Frontal cortex (tissue), 4 donors: ENCODE measurements around the gene SLC6A11. TPM values are rescaled to one million over a fixed set of nuclear protein-coding genes. Genes with fewer than 3 reads are reported as not detected.

ENCODE experiments used
- DNase-seq, 2 donors: peaks; one replicate each; pipeline ENCODE4 v3.0.0; 2012; ENCODE audit warnings: low spot score in 2 of 2
- FAIRE-seq: peaks from 2 replicates; lab custom pipeline; 2012; peaks lifted over from hg19 to GRCh38; lab: Jason Lieb, UNC
- total RNA-seq: library from RNA; depleted of rRNA; stranded (reverse); fragments of >200 nt; gene quantifications from one replicate; pipeline ENCODE4 v1.2.3, GENCODE V29; 2014
- donor health status: control.
- donor health status: control.
- donor health status: control.

Gene SLC6A11
- total RNA-seq, 1 donor from 2014 or later: 27.3 TPM

DNA sequence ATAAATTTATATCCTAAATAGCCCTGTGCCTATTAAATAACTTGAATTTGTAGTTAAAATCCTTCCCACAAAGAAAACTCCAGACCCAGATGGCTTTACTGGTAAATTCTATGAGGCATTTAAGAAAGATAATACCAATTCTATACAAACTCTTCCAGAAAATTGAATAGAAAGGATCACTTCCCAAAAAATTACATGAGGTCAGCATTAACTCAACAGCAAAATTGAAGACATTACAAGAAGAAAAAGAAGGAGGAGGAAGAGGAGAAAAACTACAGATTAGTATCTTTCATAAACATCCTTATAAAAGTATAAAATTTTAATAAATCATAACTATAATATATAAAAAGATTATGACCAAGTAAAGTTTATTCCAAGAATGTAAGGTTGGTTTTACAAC, 29.4 kb upstream of the SLC6A11 start:
- DNase-seq: no peak
- peak; percentile 30 for FAIRE-seq

GRCh38 chr3:10788451-10788850, 27.6 kb upstream of the SLC6A11 start:
- DNase-seq: no peak
- FAIRE-seq: no peak

DNA sequence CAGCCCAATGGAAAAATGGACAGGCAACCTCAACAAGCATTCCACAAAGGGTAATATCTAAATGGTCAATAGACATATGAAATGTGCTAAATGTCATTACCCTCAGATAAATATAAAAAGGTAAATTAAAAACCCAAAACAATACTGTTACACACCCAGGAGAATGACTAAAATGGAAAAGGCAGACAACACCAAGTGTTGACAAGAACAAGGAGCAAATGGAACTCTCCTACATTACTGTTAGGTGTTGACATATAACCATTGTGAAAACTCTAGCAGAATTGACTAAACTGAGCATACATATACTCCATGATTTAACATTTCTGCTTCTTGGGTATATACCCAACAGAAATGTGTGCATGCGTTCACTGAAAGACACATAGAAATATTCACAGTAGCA, 25.3 kb upstream of the SLC6A11 start:
- no peak for DNase-seq
- FAIRE-seq: no peak

DNA sequence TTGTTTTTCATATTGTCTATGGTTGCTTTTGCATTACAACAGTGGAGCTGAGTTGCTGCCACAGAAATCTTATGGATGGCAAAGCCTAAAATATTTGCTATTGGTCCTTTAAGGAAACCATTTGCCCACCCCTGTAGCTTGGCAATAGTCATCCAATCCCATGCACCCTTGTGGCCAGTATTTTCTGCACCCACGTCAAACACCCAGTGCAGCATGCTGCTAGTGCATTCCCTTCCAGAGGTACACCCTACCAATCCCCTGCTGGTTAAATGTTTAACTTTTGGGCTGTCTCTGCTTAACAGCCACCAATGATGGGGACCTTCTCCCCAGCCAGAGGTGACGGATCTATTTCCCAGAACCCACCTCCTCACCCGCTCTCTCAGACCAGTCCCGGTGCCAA, 23.8 kb upstream of the SLC6A11 start:
- DNase-seq (no peak), FAIRE-seq (no peak)

DNA sequence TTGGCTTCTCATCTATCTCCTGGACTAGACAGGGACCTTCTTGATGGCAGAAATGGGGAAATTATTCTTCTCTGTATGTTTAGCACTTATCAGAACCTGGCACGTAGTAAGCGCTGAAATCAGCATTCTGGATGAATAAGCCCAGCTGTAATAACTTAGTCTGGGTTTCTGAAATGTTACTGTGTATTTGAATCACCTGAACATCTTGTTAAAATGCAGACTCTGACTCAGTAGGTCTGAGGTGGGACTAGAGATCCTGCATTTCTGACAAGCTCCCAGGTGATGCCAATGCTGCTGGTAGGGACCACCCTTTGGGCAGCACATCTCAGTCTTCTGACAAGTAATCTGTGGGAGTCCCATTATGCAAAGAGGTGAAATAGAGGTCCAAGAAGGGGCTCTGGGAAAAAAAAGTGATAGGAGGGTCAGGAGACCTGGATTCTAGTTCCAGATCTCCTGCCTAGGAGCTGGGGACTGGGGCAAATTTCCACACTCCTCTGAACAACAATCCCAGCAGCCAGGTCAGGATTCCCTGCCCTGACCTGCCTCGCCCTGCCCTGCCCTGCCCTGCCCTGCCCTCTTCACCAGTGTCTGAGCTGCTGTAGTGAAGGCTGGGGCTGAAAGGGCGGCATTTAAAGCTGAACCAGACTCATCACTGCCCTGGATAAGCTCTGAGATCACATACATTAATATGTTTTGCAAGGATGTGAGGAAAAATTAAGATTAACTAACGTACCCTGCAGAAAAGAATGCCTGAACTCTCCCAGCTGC, 17.2 kb upstream of the SLC6A11 start:
- FAIRE-seq: no peak
- no peak for DNase-seq

- DNase-seq: no peak
- FAIRE-seq: no peak
Measured at GRCh38 chr3:10804183-10804648, 11.8 kb upstream of the SLC6A11 start.

GRCh38 chr3:10806006-10806405, 10.0 kb upstream of the SLC6A11 start:
- DNase-seq (no peak), FAIRE-seq (no peak)

GRCh38 chr3:10808130-10808735, 7.8 kb upstream of the SLC6A11 start:
- FAIRE-seq (no peak), DNase-seq (no peak)

GRCh38 chr3:10808974-10809373, 7.1 kb upstream of the SLC6A11 start:
- FAIRE-seq: no peak
- DNase-seq: no peak

DNA sequence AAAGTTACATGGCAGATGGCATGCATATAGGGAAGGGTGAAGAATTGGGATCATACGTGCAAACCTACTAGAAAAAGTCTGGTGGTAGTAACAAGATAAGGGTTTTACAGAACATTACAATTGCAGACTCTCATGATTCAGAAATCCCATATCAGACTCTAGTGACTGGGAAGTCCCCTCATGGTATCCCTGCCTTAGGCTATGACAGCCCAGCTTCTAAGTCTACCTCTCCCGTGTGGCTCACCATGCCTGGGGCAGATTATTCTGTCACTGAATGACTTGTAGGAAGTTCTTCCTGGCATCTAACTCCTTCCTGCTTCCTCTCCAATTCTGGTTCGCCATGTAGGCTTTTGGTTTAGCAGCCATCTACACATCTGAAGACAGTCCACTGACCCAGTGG, 5.7 kb upstream of the SLC6A11 start:
- no peak for DNase-seq
- FAIRE-seq: no peak

GRCh38 chr3:10813425-10813824, 2.6 kb upstream of the SLC6A11 start:
- DNase-seq (no peak), FAIRE-seq (no peak)

GRCh38 chr3:10814623-10815022, 1.4 kb upstream of the SLC6A11 start:
- FAIRE-seq: no peak
- DNase-seq: no peak

GRCh38 chr3:10815487-10815886, 541 bp upstream of the SLC6A11 start:
- no peak for FAIRE-seq
- DNase-seq: no peak

DNA sequence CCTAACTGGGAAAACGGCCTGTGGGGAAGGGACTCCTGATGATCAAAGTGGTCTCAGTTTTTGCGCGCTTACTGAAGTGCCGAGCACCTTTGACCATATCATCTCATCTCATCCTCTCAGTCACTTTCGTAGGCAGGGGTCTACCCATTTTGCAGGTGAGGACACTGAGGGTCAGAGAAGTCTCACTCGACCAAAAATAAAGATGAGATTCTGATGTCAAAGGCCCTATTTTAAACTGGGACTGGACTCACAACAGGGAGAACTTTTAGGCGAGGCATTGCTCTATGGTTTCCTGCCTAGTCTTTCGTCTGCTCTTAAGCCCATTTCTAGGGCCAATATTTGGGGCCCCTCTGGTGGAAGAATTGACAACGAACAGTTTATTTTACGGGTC, 830 bp downstream of the SLC6A11 start:
- FAIRE-seq (no peak), DNase-seq (no peak)

DNA sequence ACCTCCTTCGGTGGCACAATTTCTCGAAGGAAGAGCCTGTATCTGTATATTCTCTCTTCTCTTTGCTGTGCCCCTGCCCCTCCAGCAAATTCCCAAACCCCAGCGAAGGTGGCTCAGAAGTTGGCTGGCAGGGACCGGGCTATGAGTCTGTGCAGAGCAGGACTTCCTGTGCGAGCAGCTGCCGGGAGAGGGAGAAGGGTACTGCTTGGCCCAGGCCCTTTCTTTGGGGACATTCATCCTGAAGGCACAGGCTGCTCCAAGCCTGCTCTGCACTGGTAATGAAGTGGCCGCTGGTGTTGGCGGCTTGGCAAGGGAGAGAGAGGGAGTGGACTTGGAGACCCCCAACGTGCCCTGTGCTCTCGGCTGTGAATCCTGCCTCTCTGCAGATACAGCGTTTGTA, 1.5 kb downstream of the SLC6A11 start:
- DNase-seq (peak; percentile 26 to 30), FAIRE-seq (no peak)

- FAIRE-seq (no peak), DNase-seq (no peak)
Measured at GRCh38 chr3:10822055-10822454, 6.0 kb downstream of the SLC6A11 start.

DNA sequence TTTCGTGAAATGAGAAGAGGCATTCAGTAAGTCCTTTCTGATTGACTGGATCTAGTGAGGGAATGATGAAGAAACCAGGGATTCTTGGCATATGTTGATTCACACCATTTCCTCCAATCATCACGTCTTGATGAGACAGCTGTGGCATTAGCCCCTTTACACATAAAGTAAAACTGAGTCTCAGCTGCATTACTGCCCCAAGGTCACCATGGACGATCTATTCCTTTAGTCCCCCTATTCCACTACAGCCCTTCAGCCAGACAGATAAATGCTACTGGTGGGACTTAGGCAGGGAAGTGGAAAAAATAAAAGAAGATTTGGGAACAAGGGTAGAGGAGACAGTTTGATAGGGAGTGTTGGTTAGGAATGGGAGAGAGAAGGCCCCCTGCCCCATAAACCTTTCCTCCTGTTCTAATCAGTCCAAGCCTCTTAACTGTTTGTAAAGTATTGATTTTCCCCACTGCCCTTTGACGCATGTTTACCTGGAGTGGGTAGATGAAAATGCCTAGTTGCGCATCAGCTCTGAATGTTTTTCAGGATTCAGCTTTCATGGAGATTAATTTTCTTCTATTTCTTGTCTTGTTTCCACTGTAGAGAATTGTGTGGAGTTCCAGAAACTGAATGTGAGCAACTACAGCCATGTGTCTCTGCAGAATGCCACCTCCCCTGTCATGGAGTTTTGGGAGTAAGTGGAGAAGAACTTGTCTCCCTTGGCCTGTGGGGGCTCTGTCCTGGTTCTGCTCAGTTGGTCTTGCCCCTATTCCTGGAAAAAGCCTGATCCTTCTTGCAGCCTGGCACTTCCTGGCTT, 6.9 kb downstream of the SLC6A11 start:
- no peak for FAIRE-seq

GRCh38 chr3:10823516-10823818, 7.4 kb downstream of the SLC6A11 start:
- no peak for DNase-seq
- FAIRE-seq: no peak

More for the DNA sequence above, 6.9 kb downstream of the SLC6A11 start:
- no peak for DNase-seq

DNA sequence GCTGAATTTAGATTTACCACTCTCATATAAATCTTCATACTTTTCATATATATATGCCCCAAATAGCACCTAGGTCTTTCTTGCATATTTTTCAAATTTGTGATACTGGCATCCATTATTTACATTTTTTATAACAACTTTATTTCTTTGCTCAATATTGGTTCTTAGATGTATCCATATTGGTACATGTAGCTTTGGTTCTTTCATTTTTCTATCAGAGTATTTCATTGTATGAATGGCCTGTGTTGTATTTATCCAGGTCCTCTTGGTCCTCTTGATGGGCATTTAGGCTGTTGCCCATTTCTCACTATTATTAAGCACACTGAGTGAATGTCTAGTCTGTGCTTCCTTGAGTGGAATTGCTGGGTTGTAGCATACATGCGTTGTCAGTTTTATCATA, 8.4 kb downstream of the SLC6A11 start:
- no peak for FAIRE-seq

DNA sequence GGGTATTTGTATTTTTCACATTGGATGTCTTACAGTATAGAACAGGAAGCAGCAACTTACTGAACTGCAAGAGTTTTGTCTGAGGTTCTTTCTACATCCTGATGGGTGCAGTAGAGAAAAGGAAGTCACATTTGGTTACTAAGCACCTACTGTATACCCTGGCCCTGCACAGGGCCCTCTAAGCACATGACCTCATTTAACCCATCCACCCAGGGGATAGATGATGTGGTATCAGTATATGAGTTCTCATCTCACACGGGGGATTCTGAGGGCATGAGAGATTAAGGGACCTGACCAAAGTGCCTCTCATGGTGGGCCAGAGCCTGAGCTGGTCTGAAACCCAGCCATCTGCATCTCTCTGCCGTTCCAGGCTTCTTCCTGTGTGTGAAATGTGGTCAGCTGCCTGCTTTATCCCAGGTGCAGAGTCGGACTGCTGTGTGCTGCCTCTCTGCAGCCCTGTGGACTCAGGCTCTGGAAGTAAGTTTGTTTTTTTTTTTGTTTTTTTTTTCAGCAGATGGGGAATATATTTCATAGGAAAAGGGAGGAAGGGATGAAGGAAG, 17.9 kb downstream of the SLC6A11 start:
- FAIRE-seq: no peak
- no peak for DNase-seq

More for the DNA sequence above, 8.4 kb downstream of the SLC6A11 start:
- no peak for DNase-seq

GRCh38 chr3:10834951-10835350, 18.9 kb downstream of the SLC6A11 start:
- DNase-seq: no peak
- FAIRE-seq: no peak
